Mesenchymal stem cell (in vitro differentiated cells and primary cell): ENCODE results near the gene MTX1.

Source experiments
- DNase-seq: peaks from one replicate; pipeline ENCODE4 v3.0.0-alpha.2; 2013
- H2AFZ ChIP-seq: one replicate; pipeline ENCODE4 v1.6.1; 2013; ENCODE audit warnings: low read depth, mild to moderate bottlenecking, control low read depth, inconsistent platforms, low read length, moderate library complexity
- H2AK5ac ChIP-seq: 2 replicates; pipeline ENCODE4 v1.6.1; 2013; ENCODE audit warnings: low read length, moderate library complexity, mild to moderate bottlenecking, inconsistent platforms; ENCODE audit not compliant: severe bottlenecking
- H2BK120ac ChIP-seq: one replicate; pipeline ENCODE4 v1.6.1; 2013; ENCODE audit warnings: low read depth, mild to moderate bottlenecking, inconsistent platforms, low read length, moderate library complexity
- H2BK12ac ChIP-seq, 2 experiments: one replicate each; pipeline ENCODE4 v1.6.1; 2013; ENCODE audit warnings: inconsistent platforms in 2 of 2, low read length in 2 of 2, mild to moderate bottlenecking in 2 of 2, moderate library complexity in 2 of 2, control low read depth in 1 of 2
- H2BK15ac ChIP-seq: one replicate; pipeline ENCODE4 v1.6.1; 2013; ENCODE audit warnings: mild to moderate bottlenecking, low read depth, inconsistent platforms; ENCODE audit not compliant: poor library complexity, severe bottlenecking
- H2BK5ac ChIP-seq: 2 replicates; pipeline ENCODE4 v1.6.1; 2013; ENCODE audit warnings: low read depth, mild to moderate bottlenecking, low read length, control low read depth, inconsistent platforms; ENCODE audit not compliant: poor library complexity, severe bottlenecking
- H3K14ac ChIP-seq, 2 experiments: one replicate each; pipeline ENCODE4 v1.6.1; 2013; ENCODE audit warnings: inconsistent platforms in 2 of 2, low read length in 2 of 2, control low read depth in 1 of 2, mild to moderate bottlenecking in 1 of 2, moderate library complexity in 1 of 2
- H3K18ac ChIP-seq, 2 experiments: one replicate each; pipeline ENCODE4 v1.6.1; 2013; ENCODE audit warnings: inconsistent platforms in 2 of 2, low read length in 2 of 2, control low read depth in 1 of 2, low read depth in 1 of 2, mild to moderate bottlenecking in 1 of 2
- H3K23ac ChIP-seq, 2 experiments: one replicate each; pipeline ENCODE4 v1.6.1; 2013; ENCODE audit warnings: inconsistent platforms in 2 of 2, low read length in 2 of 2, mild to moderate bottlenecking in 2 of 2, moderate library complexity in 2 of 2, control low read depth in 1 of 2
- H3K27ac ChIP-seq: 2 replicates; pipeline ENCODE4 v1.5.1; 2013; ENCODE audit warnings: mild to moderate bottlenecking, moderate library complexity, low read length, control low read depth, inconsistent platforms; ENCODE audit not compliant: poor library complexity, severe bottlenecking
- H3K27me3 ChIP-seq, 2 experiments: 2 replicates each; pipeline versions ENCODE4 v1.6.1 to v1.7.0; 2013; ENCODE audit warnings: low read length in 2 of 2, mild to moderate bottlenecking in 2 of 2, moderate library complexity in 2 of 2, control low read depth in 1 of 2, inconsistent platforms in 1 of 2; ENCODE audit not compliant: control insufficient read depth in 1 of 2, insufficient read depth in 1 of 2
- H3K36me3 ChIP-seq, 2 experiments: 2 replicates each; pipeline versions ENCODE4 v1.6.1 to v1.7.0; 2013; ENCODE audit warnings: low read length in 2 of 2, control low read depth in 1 of 2, inconsistent platforms in 1 of 2, low read depth in 1 of 2, mild to moderate bottlenecking in 1 of 2; ENCODE audit not compliant: insufficient read depth in 2 of 2, control insufficient read depth in 1 of 2
- H3K4ac ChIP-seq, 2 experiments: one replicate each; pipeline ENCODE4 v1.6.1; 2013; ENCODE audit warnings: inconsistent platforms in 2 of 2, low read length in 2 of 2, mild to moderate bottlenecking in 2 of 2, moderate library complexity in 2 of 2, control low read depth in 1 of 2, low read depth in 1 of 2
- H3K4me1 ChIP-seq: 2 replicates; pipeline ENCODE4 v1.6.1; 2013; ENCODE audit warnings: low read depth, low read length, control low read depth; ENCODE audit not compliant: control insufficient read depth, insufficient read depth
- H3K4me2 ChIP-seq: 2 replicates; pipeline ENCODE4 v1.6.1; 2013; ENCODE audit warnings: low read length, mild to moderate bottlenecking, inconsistent platforms; ENCODE audit not compliant: poor library complexity, severe bottlenecking
- H3K4me3 ChIP-seq, 2 experiments: 2 replicates each; pipeline versions ENCODE4 v1.5.1 to v1.7.0; 2013; ENCODE audit warnings: low read length in 2 of 2, mild to moderate bottlenecking in 2 of 2, control low read depth in 1 of 2, low read depth in 1 of 2; ENCODE audit not compliant: insufficient read depth in 1 of 2
- H3K79me1 ChIP-seq: replicated peaks from 2 replicates; pipeline ENCODE4 v1.6.1; 2013; ENCODE audit warnings: mild to moderate bottlenecking, control low read depth, low read length, inconsistent platforms; ENCODE audit not compliant: poor library complexity, severe bottlenecking
- H3K9ac ChIP-seq: 2 replicates; pipeline ENCODE4 v1.7.0; 2013; ENCODE audit warnings: mild to moderate bottlenecking, low read length, moderate library complexity
- H3K9me3 ChIP-seq: 2 replicates; pipeline ENCODE4 v1.7.0; 2013; ENCODE audit warnings: mild to moderate bottlenecking, low read length; ENCODE audit not compliant: control insufficient read depth
- H4K8ac ChIP-seq: one replicate; pipeline ENCODE4 v1.6.1; 2013; ENCODE audit warnings: inconsistent platforms, mild to moderate bottlenecking, low read length, moderate library complexity
- H4K91ac ChIP-seq: one replicate; pipeline ENCODE4 v1.6.1; 2013; ENCODE audit warnings: mild to moderate bottlenecking, low read length, inconsistent platforms
- WGBS: methylation state at CpG from one replicate; pipeline ENCODE4 v1.1.7; 2013; ENCODE audit warnings: mixed read lengths; 5-methylcytosine and 5-hydroxymethylcytosine counted together

The MTX1 gene

DNA sequence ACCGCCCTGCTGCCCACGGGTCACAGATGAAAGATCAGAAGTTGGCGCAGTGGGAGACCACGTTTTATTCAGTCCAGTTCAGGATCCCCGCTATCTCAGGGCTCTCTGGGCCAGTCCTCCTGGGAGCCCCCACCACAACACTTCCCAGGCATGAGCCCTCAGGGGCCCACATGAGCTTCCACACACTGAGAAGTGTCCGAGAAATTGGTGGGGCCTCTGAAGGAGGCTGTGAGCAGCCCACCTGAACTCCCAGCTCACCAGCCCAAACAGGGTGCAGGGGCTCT is 22.8 kb upstream of the MTX1 start:
- H3K9ac ChIP-seq, result no peak overlapping the region
- H3K23ac ChIP-seq, result no peak overlapping the region
- no peak overlapping the region for H3K27ac ChIP-seq
- no peak overlapping the region for H3K4me2 ChIP-seq
- H4K8ac ChIP-seq, result no peak overlapping the region
- no peak overlapping the region for H2BK15ac ChIP-seq
- no peaks in the 10 kb centered on the region for H3K9me3 ChIP-seq
- H3K4ac ChIP-seq, result no peak overlapping the region
- peaks cover 19% of the 10 kb centered on the region for H3K4me1 ChIP-seq
- 77% methylated on average over 6 of the region's 6 CpGs for WGBS
- DNase-seq, result no peak
- no peak overlapping the region for H2BK120ac ChIP-seq
- no peak overlapping the region for H2BK5ac ChIP-seq
- H3K18ac ChIP-seq, result no peak overlapping the region
- no peaks in the 10 kb centered on the region for H3K27me3 ChIP-seq
- no peak overlapping the region for H3K4me3 ChIP-seq
- H2BK12ac ChIP-seq, result no peak overlapping the region
- no peaks in the 10 kb centered on the region for H3K79me1 ChIP-seq
- no peak overlapping the region for H2AK5ac ChIP-seq
- H3K14ac ChIP-seq, result no peak overlapping the region
- H3K36me3 ChIP-seq, result peaks cover 16 to 39% of the 10 kb centered on the region in 2 experiments
- no peak overlapping the region for H4K91ac ChIP-seq
- H2AFZ ChIP-seq, result no peak overlapping the region

DNA sequence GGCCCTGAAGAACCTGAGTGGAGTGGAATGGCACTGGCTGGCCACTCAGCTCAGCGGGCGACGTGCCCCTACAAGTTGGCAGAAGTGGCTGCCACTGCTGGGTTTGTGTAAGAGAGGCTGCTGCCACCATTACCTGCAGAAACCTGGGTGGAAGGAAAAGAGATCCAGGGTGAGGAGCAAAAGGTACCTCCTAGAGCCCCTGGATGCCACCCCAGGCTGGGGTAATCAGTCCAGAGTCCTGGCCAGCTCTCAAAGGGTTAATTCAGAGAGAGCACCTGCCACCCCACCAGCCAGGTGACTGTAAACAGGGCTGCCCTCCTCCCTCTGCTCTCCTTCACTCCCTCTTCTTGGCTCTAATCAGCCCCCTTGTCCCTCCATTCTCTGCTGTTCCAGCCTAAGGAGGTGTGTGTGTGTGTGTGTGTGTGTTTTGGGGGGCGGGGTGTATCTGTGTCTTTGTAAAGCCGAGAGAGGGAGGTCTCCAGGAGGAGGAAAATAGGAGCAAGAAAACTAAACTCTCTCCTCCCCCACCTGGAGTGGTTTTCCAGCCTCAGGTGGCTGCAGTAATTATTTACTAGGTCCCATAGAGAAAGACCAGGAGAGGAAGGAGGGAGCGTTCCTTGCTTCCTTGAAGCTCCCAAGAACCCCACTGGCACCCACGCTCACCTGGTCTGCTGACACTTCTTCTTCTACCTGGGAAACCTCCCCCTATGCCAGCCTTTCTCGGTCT is 22.3 kb upstream of the MTX1 start:
- Histone ChIP-seq H2AK5ac (no peak overlapping the region), H2BK120ac (no peak overlapping the region), H3K4ac (no peak overlapping the region), H3K4me3 (no peak overlapping the region), H3K27me3 (no peaks in the 10 kb centered on the region), H3K18ac (no peak overlapping the region), H3K4me2 (no peak overlapping the region), H3K36me3 (peaks cover 14 to 38% of the 10 kb centered on the region in 2 experiments), H3K9ac (no peak overlapping the region), H3K14ac (no peak overlapping the region), H3K4me1 (peaks cover 19% of the 10 kb centered on the region), H2AFZ (no peak overlapping the region), H3K27ac (no peak overlapping the region), H2BK12ac (no peak overlapping the region), H2BK15ac (no peak overlapping the region), H4K91ac (no peak overlapping the region), H4K8ac (no peak overlapping the region), H3K9me3 (no peaks in the 10 kb centered on the region), H3K79me1 (no peaks in the 10 kb centered on the region), H3K23ac (no peak overlapping the region), H2BK5ac (no peak overlapping the region)
- no peak for DNase-seq
- WGBS, result 89% methylated on average over 6 of the region's 8 CpGs

DNA sequence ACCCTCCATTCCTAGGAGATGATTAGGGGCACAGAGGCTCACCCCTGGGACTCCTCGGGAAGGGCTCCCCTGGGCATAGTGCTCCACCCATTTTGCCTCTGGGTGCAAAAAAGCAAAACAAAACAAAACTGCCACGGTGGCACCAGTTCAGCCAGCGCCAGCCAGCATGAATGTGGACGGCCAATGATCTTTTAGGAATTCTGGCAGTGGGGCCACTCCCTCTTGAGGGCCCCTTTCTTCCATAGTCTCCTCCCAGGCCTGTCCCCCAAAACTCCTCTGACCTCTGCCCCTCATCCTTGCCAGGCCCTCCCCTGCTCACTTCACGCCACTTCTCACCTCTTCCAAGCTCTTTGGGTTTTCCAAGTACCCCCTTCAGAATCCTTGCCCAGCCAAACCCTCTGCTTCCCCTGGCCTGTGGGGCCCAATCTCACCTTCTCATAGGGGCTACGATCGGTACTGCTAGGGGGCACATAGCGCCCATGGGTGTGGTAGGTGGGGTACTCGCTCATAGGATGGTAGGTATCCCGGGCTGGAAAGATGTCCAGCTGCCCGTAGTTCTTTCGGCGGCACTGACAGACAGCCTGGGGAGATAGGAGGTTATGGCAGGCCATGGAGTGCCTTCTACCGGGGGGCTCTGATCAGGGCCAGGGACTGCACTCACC is 21.6 kb upstream of the MTX1 start:
- Histone ChIP-seq H3K14ac (no peak overlapping the region), H3K4me2 (no peak overlapping the region), H3K4me3 (no peak overlapping the region)

DNA sequence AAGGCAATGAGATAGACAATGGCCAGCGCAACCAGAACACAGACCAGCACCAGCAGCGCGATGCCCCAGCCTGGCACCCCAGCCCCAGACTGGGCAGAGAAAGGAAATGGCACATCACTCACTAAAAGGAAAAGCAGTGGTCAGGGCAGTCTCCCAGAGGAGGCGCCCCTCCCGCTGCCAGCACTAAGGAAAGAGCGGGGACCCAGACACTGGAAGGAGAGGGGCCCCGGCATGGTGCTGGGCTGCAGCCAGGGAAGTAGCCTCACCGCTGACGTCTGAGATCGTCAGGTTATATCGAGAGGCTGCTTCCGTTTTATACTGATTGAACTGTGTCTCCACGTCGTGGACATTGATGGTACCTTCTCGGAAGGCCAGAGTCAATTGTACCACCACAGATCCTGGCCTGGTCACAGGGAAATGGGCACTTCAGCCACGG is 21.0 kb upstream of the MTX1 start:
- WGBS, result 88% methylated on average over 16 of the region's 16 CpGs
- H2BK5ac ChIP-seq, result no peak overlapping the region

More for the DNA sequence above, 21.6 kb upstream of the MTX1 start:
- no peaks in the 10 kb centered on the region for H3K9me3 ChIP-seq
- H2AFZ ChIP-seq, result no peak overlapping the region
- H3K4me1 ChIP-seq, result peaks cover 19% of the 10 kb centered on the region
- no peak overlapping the region for H4K8ac ChIP-seq
- H3K36me3 ChIP-seq, result peaks cover 8 to 31% of the 10 kb centered on the region in 2 experiments
- H3K18ac ChIP-seq, result no peak overlapping the region
- no peak overlapping the region for H2AK5ac ChIP-seq
- no peak overlapping the region for H2BK120ac ChIP-seq
- H3K23ac ChIP-seq, result no peak overlapping the region
- H3K79me1 ChIP-seq, result no peaks in the 10 kb centered on the region
- no peaks in the 10 kb centered on the region for H3K27me3 ChIP-seq
- no peak overlapping the region for H2BK12ac ChIP-seq
- DNase-seq, result no peak
- H2BK15ac ChIP-seq, result no peak overlapping the region
- H3K27ac ChIP-seq, result no peak overlapping the region
- 82% methylated on average over 14 of the region's 14 CpGs for WGBS
- no peak overlapping the region for H4K91ac ChIP-seq
- no peak overlapping the region for H2BK5ac ChIP-seq
- H3K4ac ChIP-seq, result no peak overlapping the region
- H3K9ac ChIP-seq, result no peak overlapping the region

More for the DNA sequence above, 21.0 kb upstream of the MTX1 start:
- Histone ChIP-seq H3K4me1 (peaks cover 20% of the 10 kb centered on the region), H4K8ac (no peak overlapping the region), H4K91ac (no peak overlapping the region), H2BK12ac (no peak overlapping the region), H3K36me3 (peaks cover 8 to 26% of the 10 kb centered on the region in 2 experiments), H3K9me3 (no peaks in the 10 kb centered on the region), H3K14ac (no peak overlapping the region), H3K79me1 (no peaks in the 10 kb centered on the region), H3K27ac (no peak overlapping the region), H2AK5ac (no peak overlapping the region), H3K18ac (no peak overlapping the region), H3K23ac (no peak overlapping the region), H3K27me3 (no peaks in the 10 kb centered on the region), H2BK120ac (no peak overlapping the region), H3K9ac (no peak overlapping the region), H2AFZ (no peak overlapping the region), H3K4ac (no peak overlapping the region), H3K4me2 (no peak overlapping the region), H2BK15ac (no peak overlapping the region), H3K4me3 (no peak overlapping the region)
- DNase-seq, result no peak
